Uterus (tissue), 4 donors: ENCODE measurements around the gene ATCAY. TPM values are rescaled to one million over a fixed set of nuclear protein-coding genes. Genes with fewer than 3 reads are reported as not detected.
"Not testable (repeated sequence)": the region's sequence is repeated elsewhere in the genome, so short reads cannot be mapped to it uniquely, and the experiment has no call there.

Source experiments
- DNase-seq, 2 donors: peaks; one replicate each; pipeline ENCODE4 v3.0.0-alpha.2; 2019 to 2020
- H3K27ac ChIP-seq, 2 donors: fragments of 200-600 bp; sonication (generic); 1 replicate in 1 of 2; 2 replicates in 1 of 2; pipeline ENCODE4 v1.5.1; 2016 to 2018
- H3K27me3 ChIP-seq, 2 donors: fragments of 200-600 bp; sonication (generic); one replicate each; pipeline ENCODE4 v1.5.1; 2018 to 2019; ENCODE audit warnings: control low read depth in 1 of 2
- H3K36me3 ChIP-seq, 2 donors: fragments of 200-600 bp; sonication (generic); one replicate each; pipeline ENCODE4 v1.5.1; 2019; ENCODE audit warnings: control low read depth in 1 of 2
- H3K4me1 ChIP-seq, 2 donors: fragments of 200-600 bp; sonication (generic); one replicate each; pipeline ENCODE4 v1.5.1; 2018 to 2019; ENCODE audit warnings: control low read depth in 1 of 2
- H3K4me3 ChIP-seq, 2 donors: fragments of 200-600 bp; sonication (generic); 1 replicate in 1 of 2; 2 replicates in 1 of 2; pipeline ENCODE4 v1.5.1; 2018 to 2019; ENCODE audit warnings: mild to moderate bottlenecking in 1 of 2
- H3K9me3 ChIP-seq, 2 donors: fragments of 200-600 bp; sonication (generic); one replicate each; pipeline ENCODE4 v1.5.1; 2019; ENCODE audit warnings: control low read depth in 1 of 2
- POLR2A ChIP-seq, 2 donors: fragments of 450-650 bp; IDR thresholded peaks; one replicate each; pipeline ENCODE4 v1.6.1; 2016; ENCODE audit warnings: antibody characterized with exemption in 2 of 2, mild to moderate bottlenecking in 1 of 2, moderate library complexity in 1 of 2
- intact Hi-C: fragments of 100-400 bp; cut with DNase I; formaldehyde crosslinking; loops from one replicate; pipeline ENCODE4 v1.15.1; 2023; ENCODE audit warnings: low total_unique reads
- total RNA-seq, 4 donors: library from RNA; depleted of rRNA in 3 of 4; stranded (reverse); fragments of >200 nt in 3 of 4; gene quantifications; one replicate each; pipeline versions ENCODE4 v1.1.0 to v1.2.4, GENCODE V29; 2014 to 2023
- TF ChIP-seq, protein P1 (sequence below), 4 experiments: fragments of 200-600 bp in 2 of 4; fragments of 450-650 bp in 2 of 4; sonication (generic) in 2 of 4; IDR thresholded peaks; one replicate each; pipeline ENCODE4 v1.5.1; 2016 to 2019; ENCODE audit warnings: antibody characterized with exemption in 4 of 4, mild to moderate bottlenecking in 2 of 4, moderate library complexity in 1 of 4
- donor health status: DM: yes; HTN: yes; CAD: no.

The ATCAY gene
- total RNA-seq, 4 donors from 2014 or later = 0.97 TPM; not detected in 3

- Histone ChIP-seq H3K9me3 (no peaks in the 10 kb centered on the region), H3K4me3 (no peak overlapping the region), H3K36me3 (no peaks in the 10 kb centered on the region), H3K27ac (no peak overlapping the region), H3K4me1 (no peaks in the 10 kb centered on the region), H3K27me3 (peaks cover 13 to 20% of the 10 kb centered on the region in 2 donors)
- no peak for TF ChIP-seq POLR2A (IDR thresholded peaks at IDR 0.05)
- TF ChIP-seq, protein P1, sequence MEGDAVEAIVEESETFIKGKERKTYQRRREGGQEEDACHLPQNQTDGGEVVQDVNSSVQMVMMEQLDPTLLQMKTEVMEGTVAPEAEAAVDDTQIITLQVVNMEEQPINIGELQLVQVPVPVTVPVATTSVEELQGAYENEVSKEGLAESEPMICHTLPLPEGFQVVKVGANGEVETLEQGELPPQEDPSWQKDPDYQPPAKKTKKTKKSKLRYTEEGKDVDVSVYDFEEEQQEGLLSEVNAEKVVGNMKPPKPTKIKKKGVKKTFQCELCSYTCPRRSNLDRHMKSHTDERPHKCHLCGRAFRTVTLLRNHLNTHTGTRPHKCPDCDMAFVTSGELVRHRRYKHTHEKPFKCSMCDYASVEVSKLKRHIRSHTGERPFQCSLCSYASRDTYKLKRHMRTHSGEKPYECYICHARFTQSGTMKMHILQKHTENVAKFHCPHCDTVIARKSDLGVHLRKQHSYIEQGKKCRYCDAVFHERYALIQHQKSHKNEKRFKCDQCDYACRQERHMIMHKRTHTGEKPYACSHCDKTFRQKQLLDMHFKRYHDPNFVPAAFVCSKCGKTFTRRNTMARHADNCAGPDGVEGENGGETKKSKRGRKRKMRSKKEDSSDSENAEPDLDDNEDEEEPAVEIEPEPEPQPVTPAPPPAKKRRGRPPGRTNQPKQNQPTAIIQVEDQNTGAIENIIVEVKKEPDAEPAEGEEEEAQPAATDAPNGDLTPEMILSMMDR (IDR thresholded peaks at IDR 0.05) = no peak
- no peak for DNase-seq
- intact Hi-C loops = no loop called here
Observed at GRCh38 chr19:3873151-3873550, 7.3 kb upstream of the ATCAY start.

- H3K9me3 ChIP-seq, H3K27ac ChIP-seq, H3K4me1 ChIP-seq, intact Hi-C loops, H3K4me3 ChIP-seq, H3K27me3 ChIP-seq, DNase-seq, H3K36me3 ChIP-seq: not testable (repeated sequence)
Observed at GRCh38 chr19:3874695-3875094, 5.8 kb upstream of the ATCAY start.

DNA sequence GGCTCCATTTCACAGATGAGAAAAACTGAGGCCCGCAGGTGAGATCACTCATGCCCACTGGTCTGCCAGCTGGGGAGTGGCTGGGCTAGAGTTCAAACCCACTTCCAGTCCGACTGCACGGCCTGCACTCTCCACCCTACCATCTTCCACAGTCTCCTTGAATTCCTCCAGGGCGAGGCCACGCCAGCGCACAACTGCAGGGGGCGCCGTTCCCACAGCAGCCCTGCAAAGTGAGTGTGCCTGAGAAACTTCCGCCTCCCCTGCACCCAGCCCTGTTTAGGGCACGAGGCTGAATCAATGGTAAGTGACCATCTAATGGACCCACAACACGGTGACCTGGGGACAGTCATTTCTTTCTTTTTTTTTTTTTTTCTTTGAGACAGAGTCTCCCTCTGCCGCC, 829 bp upstream of the ATCAY start:
- Histone ChIP-seq H3K27ac (no peak overlapping the region), H3K9me3 (no peaks in the 10 kb centered on the region), H3K36me3 (no peaks in the 10 kb centered on the region), H3K4me3 (no peak overlapping the region), H3K27me3 (peaks cover 0 to 30% of the 10 kb centered on the region in 2 donors), H3K4me1 (peaks cover 0 to 6% of the 10 kb centered on the region in 2 donors)
- intact Hi-C loops = no loop called here
- TF ChIP-seq POLR2A (IDR thresholded peaks at IDR 0.05) = no peak
- TF ChIP-seq, protein P1 (IDR thresholded peaks at IDR 0.05) = no peak
- no peak for DNase-seq

DNA sequence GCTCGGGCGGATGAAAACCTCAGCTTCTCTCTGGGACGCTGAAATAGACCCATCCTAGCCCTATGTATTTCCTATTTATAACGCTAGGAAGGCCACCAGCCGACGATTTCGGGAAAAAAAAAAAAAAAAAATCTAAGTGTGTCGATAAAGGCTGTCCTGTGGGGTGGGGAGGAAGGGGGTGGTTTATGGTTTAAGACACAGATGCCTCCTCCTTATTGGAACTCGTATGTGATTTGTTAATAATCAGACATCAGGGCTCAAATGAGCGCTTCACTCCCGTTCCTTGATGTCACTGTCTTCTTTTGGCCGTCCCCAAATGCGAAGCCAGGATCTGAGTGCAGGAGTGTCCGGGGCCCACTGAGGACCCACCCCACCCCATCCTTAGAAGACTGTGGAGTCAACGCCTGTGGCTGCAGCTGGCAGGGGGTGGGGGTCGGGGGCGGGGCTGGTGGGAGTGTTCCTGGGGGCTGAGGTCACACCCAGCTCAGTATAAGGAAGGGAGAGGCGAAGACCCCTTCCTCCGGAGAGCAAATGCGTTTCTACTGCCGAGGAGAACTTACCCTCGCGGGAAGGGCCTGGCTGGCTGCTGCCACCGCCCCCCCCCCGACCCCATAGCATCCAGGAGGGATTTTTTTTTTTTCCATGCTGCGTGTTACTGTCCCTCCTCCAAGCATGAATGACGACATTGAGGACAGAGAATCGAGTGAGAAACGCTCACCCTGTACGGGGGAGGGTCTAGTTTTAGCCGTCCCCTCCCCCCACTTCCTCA, 971 bp downstream of the ATCAY start:
- H3K27ac ChIP-seq = no peak overlapping the region
- peaks cover 0 to 30% of the 10 kb centered on the region in 2 donors for H3K27me3 ChIP-seq
- no peak for DNase-seq
- H3K9me3 ChIP-seq = no peaks in the 10 kb centered on the region
- TF ChIP-seq POLR2A (IDR thresholded peaks at IDR 0.05) = no peak
- TF ChIP-seq, protein P1 (IDR thresholded peaks at IDR 0.05) = no peak
- no peak overlapping the region for H3K4me3 ChIP-seq
- intact Hi-C loops = no loop called here
- no peaks in the 10 kb centered on the region for H3K36me3 ChIP-seq
- peaks cover 0 to 6% of the 10 kb centered on the region in 2 donors for H3K4me1 ChIP-seq

- no peak for DNase-seq
- Histone ChIP-seq H3K4me1 (peaks cover 0 to 6% of the 10 kb centered on the region in 2 donors), H3K27me3 (peaks cover 0 to 30% of the 10 kb centered on the region in 2 donors), H3K4me3 (no peak overlapping the region), H3K9me3 (no peaks in the 10 kb centered on the region), H3K27ac (no peak overlapping the region), H3K36me3 (no peaks in the 10 kb centered on the region)
- intact Hi-C loops = no loop called here
- TF ChIP-seq, protein P1 (IDR thresholded peaks at IDR 0.05) = no peak
- TF ChIP-seq POLR2A (IDR thresholded peaks at IDR 0.05) = no peak
Observed at GRCh38 chr19:3882041-3882384, 1.5 kb downstream of the ATCAY start.
